Left colon (tissue), 2 donors: ENCODE measurements around the gene SCP2. TPM values are rescaled to one million over a fixed set of nuclear protein-coding genes. Genes with fewer than 3 reads are reported as not detected.
"Not testable (repeated sequence)": the region's sequence is repeated elsewhere in the genome, so short reads cannot be mapped to it uniquely, and the experiment has no call there.

Experiments
- ATAC-seq: fragments of 200-7000 bp; cut with Tn5 transposase; one replicate; pipeline ENCODE4 v1.9.1; 2020; ENCODE audit warnings: mild to moderate bottlenecking, moderate library complexity
- DNase-seq, 2 donors: peaks; one replicate each; pipeline ENCODE4 v3.0.0-alpha.2; 2020
- intact Hi-C, 2 donors: fragments of 100-400 bp; cut with DNase I in 1 of 2; cut with micrococcal nuclease in 1 of 2; formaldehyde crosslinking; loops; one replicate each; pipeline versions ENCODE4 v1.11.2 to v1.14.0; 2022; cut with DNase I, micrococcal nuclease
- total RNA-seq, 2 donors: library from RNA; stranded (reverse); fragmentation: NEBNext Ultra II Directional; extraction: Animal tissue kit (Norgen Biotek cat#: 25700); gene quantifications; one replicate each; pipeline ENCODE4 v1.2.1, GENCODE V29; 2021
- donor health status: DM: no; HTN: no; CAD: no.
- donor health status: DM: yes; HTN: yes; CAD: no.

The SCP2 gene
- total RNA-seq, 2 donors from 2014 or later = 303 to 312 TPM

DNA sequence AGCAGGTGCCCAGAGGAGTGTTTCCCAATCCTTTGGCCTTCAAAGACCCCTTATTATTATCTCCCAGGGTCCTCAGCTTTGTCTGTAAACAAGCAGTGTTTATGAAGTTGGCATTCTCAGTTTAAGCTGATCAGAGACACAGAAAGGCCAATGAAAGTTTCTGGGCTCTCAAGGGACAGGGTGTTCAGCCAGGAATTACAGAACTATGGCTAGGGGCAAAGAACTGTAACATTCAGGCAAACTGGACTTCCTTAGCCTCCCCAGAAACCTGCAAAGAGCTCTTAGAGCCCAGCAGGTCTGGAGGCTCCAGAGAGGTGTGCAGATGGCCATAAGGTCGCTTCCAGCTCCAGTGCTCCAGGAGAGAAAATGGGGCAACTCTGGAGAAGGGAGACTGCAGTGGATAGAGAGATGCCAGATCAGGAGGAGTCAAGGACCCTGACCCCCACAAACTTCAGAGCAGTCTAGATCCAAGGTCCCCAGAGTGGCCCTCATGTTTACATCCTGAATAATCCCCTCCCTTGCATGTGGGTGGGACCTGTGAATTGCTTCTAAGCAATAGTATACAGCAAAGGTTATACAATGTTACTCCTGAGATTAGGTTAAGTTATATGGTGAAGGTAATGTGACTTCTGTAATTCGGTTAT lies 11.7 kb upstream of the SCP2 start:
- DNase-seq (no peak), ATAC-seq (no peak)
- intact Hi-C loops = no loop called here

DNA sequence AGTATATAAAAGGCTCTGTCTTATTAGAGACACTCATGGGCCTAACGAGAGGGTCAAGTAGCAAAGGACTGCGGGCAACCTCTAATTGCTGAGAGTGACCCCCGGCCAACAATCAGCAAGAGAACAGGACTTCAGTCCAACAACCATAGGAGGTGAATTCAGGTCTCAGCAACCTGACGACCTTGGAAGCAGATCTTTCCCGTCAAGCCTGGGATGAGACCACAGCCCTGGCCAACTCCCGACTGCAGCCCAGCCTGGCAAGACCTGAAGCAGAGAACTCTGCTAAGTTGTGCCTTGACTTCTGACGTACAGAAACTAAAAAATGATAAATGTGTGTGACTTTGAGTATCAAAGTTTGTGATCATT lies 11.2 kb upstream of the SCP2 start:
- DNase-seq (no peak), ATAC-seq (no peak)
- intact Hi-C loops = no loop called here

DNA sequence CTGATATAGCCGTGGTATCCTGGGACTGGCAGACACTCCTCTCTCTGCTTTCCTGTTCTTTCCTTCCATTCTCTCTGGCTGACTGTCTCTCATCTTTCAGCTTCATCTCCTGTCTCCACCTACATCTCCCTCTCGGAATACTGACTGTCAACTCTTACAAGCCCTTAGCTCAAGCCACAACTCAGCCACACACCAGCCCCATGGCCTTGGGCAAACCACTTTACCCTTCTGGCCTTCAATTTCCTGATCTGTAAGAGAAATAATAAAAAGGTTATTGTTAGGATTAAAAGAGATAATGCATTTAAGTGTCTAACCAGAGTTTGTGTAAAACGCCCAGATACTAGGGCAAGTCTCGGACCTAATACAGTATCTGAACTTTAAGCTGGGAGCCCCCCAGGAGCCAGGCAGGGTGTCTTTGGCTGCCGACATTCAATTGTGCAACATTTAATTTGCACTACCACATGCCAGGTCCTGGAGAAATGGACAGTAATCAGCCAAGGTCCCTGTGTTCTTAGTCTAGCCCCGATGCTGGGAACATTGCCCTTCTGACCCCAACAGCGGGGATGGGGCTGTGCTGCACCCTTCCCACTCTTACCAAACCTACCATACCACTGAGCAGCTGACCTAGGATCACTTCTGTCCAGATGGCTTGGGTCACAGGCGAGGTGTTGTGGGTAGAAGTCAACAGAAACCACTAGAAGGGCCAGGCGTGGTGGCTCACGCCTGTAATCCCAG lies 10.7 kb upstream of the SCP2 start:
- intact Hi-C loops = no loop called here
- no peak for DNase-seq
- ATAC-seq = no peak

DNA sequence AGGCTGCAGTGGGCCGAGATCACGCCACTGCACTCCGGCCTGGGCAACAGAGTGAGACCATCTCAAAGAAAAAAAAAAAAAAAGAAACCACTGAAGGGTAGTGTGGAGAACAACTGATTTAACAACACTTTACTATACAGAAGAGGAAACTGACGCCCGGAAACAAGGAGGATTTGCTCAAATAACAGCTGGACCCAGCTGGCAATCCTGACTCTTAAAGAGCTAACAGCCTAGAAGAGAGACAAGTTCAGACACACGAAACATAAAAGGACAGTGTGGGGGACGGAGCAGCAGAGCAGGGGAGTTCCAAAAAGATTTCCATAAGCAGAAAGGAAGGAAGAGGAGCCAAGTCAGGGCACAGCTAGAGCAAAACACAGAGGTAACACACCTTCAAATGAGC lies 9.9 kb upstream of the SCP2 start:
- intact Hi-C loops = no loop called here
- ATAC-seq = no peak
- DNase-seq = no peak

DNA sequence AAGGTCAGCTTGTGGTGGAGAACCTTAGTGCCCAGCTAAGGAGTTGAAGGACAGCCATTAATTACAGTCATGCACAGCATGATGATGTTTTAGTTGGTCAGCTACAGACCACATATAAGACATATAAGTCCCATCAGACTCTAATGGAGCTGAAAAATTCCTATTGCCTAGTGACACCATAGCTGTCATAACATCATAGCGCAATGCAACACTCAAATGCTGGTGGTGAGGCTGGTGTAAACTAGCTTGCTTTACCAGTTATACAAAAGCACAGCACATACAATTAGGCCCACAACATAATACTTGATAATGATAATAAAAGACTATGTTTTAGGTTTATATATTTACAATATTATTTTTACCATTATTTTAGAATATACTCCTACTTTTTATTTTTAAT lies 9.5 kb upstream of the SCP2 start:
- no peak for ATAC-seq
- intact Hi-C loops = no loop called here
- DNase-seq = no peak

DNA sequence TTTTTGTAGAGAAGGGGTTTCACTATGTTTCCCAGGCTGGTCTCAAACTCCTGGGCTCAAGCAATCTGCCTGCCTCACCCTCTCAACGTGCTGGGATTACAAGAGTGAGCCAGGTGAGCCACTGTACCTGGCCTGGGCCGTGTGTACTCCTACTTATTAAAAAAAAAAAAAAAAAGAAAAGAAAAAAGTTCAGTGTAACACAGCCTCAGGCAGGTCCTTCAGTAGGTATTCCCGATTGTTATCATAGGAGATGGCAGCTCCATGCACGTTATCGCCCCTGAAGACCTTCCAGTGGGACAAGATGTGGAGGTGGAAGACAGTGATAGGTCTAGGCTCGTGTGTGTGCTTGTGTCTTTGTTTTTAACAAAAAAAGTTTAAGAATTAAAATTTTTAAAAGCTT lies 8.9 kb upstream of the SCP2 start:
- DNase-seq = no peak
- intact Hi-C loops = no loop called here
- no peak for ATAC-seq

DNA sequence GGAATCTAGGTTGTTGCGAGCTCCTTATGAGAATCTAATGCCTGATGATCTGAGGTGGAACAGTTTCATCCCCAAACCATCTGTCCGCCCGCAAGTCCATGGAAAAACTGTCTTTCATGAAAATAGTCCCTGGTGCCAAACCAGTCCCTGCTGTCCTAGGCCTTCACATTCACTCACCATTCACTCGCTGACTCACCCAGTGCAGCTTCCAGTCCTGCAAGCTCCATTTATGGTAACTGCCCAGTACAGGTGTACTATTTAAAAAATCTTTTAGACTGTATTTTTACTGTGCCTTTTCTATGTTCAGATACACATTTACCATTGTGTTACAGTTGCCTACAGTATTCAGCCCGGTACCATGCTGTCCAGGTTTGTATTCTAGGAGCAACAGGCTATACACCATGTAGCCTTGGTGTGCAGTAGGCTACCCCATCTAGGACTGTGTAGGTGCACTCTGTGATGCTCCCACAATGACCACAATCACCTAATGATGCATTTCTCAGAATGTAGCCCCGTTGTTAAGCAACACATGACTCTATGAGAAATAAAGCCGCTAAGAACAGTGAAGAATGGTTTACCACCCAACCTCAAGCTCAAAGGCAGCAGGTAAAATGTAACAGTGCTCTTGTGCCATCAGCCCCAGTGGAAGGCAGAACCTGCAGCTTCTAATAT lies 7.9 kb upstream of the SCP2 start:
- DNase-seq (no peak), ATAC-seq (no peak)
- intact Hi-C loops = no loop called here

DNA sequence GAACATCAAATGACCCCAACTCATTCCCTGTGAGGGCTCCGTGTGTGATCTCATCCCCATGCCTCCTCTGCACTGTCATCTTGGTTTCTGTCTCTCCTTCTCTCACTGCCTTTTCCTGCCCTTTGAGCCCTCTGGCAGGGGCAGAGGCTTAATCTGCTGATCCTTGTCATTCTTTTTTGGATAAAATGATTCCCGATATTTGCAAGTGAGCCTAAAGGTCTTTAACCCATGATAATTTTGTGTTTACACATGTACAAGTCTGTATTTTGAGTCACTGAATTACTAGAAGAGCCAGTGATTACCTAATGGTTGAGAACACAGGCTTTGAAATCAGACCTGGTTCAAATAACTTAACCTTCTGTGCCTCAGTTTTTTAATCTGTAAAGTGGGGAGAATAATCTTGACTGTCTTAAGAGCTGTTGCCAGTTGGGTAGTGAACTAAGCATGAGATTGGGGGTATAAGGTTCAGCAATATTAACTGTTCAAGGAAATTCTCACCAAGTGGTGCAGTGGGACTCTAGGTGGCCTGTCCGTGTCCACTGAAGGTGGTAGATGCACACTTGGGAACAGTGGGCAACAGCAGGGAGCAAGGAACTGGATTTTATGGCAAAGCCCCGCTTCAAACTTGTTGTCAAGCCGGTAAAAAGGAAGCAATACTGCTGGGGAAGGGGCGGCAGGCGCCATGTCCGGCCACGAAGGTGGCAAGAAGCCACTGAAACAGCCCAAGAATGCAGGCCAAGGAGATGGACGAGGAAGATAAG lies 7.2 kb upstream of the SCP2 start:
- ATAC-seq = no peak
- DNase-seq = no peak
- intact Hi-C loops = no loop called here

DNA sequence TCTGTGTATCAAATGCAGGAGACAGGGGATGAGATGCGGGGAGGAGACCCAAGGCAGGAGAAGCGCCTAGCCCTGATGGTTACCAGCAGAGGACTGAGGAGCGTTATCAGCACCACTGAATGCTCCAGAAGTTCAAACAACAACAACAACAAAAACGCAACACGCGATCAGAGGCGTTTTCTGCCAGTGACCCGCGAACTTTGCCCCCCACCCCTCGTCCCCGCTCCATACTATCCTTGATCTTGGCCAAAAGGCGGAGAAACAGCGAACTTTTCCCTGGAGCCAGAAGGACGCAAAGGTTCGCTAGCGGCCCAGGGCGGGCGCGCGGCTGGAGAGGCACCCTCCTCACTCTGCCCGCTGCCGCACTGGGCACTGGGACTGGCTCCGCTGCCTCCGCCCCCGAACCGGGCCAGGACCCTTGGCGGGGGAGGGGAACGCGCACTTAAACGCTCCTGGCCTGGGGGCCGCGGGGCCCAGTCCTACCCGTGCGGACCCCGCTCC lies 6.2 kb upstream of the SCP2 start:
- DNase-seq (peak in 1 of 2 donors; percentile 54), ATAC-seq (peak; percentile 76)
- intact Hi-C loops = no loop called here

DNA sequence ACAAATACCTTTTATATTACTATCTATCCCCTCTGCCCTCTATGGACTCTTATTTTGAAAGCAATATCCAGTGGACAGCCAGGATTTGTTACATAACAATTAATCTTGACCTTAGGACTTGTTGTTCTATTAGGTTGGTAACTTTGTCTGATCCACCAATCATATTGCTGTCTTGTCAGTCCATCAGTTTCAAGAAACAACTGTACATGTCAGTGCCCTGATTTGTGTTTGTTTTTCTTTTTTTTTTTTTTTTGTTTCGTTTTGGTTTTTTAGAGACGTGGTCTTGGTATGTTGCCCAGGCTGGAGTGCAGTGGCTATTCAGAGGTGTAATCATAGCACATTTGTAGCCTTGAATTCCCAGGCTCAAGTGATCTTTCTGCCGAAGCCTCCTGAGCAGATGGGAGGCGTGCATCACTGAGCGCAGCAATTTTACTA lies 1.5 kb upstream of the SCP2 start:
- ATAC-seq = no peak
- DNase-seq = no peak
- intact Hi-C loops = no loop called here

DNA sequence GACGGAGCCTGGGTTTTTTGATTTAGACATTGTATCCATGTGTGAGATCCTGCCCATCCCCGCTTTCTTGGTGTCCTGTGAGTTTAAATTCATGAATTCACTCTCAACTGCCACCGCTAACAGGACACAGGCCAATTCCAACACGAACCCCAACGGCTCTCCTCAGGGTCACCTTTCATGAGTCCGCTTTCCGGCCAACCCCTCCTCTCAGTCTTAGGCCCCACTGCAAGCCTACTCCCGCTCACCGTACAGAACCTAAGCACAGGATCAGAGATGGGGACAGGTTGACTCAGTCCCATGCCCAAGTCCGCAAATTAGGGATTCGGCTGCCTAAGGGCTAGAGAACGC lies 238 bp upstream of the SCP2 start:
- no peak for DNase-seq

DNA sequence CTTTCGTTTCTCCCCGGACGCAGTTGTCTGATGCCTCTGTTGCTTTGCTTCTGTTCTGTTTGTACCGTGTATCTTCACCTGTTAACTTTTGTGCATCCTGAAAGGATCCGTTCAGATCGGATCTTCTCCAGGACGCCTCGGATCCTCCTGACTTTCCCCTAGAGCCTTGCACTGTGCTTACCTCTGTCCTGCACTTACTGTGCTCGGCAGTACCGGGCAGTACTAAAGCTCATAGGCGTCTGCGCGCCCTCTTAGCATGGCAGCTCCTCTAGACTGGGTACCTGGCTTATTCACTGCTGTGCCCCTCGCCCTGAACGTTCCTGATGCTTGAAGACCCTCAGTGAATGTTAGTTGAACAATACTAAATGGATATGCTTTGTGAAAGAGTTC lies 934 bp downstream of the SCP2 start:
- ATAC-seq (peak; percentile 55), DNase-seq (peak in 1 of 2 donors; percentile 29)
- intact Hi-C loops = no loop called here

More for the DNA sequence above, 238 bp upstream of the SCP2 start:
- ATAC-seq = peak; percentile 40
- intact Hi-C loops = no loop called here

DNA sequence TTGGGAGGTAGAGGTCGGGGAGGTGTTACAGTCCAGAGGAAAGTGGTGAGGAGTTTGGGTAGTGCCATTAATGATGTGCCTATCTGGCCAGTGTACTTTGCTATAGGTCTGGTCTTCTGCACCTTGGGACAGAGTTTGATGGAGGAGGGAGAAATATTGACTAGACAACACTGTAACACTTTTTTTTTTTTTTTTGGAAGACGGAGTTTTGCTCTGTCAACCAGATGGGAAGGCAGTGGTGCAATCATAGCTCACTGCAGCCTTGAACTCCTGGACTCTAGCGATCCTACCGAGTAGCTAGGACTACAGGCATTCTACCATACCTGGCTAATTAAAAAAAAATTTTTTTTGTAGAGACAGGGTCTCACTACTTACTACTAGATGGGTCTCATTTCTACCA lies 1.9 kb downstream of the SCP2 start:
- ATAC-seq = no peak
- intact Hi-C loops = no loop called here
- DNase-seq = no peak

DNA sequence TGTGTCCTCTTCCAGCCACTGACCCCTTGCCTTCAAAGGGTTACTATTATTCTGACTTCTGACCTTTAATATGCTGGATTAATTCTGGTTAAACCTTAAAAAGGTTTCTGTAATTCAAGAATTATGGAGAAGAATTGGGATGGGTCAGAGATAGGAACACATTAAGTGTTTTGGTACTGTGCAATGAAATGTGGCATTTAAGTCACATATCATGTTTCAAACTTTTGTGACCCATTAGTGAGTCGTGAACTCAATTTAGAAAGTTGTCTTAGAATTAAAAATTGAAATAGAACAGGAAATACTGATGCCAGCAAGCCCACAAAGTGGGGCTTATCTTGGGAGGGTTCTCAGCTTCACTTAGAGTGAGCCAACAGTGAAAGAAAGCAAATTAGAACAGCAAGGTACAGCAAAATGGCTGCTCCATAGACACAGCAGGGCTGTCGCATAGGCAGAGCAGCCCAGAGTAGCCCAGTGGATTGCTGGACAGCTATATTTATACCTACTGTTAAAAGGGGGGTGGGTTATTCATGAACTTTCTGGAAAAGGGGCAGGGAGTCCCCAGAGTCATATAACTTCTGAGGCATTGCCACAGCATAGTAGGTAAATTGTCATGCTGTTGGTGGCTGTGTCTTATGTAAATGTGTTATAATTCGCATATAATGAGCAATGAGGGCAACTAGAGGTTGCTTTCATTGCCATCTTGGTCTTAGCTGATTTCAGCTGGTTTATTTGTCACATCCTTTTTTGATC lies 10.5 kb downstream of the SCP2 start:
- intact Hi-C loops = loop anchor here in 1 of 2 donors (10.0 kb wide), 1 partner anchor 247 kb away; no protein-coding TSS in a partner anchor
- DNase-seq (no peak), ATAC-seq (no peak)

DNA sequence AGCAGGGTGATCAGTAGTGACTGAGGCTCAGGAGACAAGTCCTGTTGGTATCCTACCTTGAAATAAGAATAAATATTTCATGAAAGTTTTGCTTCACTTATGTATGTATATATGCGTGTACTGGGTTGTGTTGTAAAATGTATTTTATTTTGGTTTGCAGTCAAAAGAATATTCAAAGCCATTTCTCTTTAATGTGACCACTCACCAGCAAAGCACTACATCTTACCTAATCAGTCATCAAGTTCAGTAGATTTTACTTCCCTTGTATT lies 11.0 kb downstream of the SCP2 start:
- ATAC-seq (no peak), DNase-seq (no peak)
- intact Hi-C loops = loop anchor here in 1 of 2 donors (10.0 kb wide), 1 partner anchor 247 kb away; no protein-coding TSS in a partner anchor

DNA sequence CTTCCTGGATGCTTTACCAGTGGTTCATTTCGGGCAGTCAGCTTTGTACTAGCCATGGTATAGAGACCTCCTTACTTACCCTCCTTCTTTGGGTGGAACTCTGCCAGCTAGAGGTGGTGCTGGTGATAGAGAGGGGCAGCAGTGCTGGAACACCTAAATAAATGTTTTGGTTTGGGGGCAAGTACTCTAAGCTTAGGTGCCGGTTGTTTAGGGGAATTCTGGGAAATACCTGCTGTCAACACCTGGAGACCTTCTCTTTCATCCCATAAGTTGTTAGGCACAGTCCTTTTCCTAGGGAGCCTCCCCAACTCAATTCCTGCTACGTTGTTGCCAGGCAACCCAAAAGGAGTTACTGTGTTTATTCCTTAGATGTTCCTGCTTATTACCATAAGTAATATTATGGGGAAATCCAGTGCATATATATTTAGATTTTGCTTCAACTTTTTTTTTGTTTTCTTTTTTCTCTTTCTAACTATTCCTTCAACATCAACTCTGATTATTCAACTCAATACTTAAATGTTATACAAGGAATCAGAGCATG lies 16.9 kb downstream of the SCP2 start:
- DNase-seq (no peak), ATAC-seq (no peak)
- intact Hi-C loops = no loop called here

DNA sequence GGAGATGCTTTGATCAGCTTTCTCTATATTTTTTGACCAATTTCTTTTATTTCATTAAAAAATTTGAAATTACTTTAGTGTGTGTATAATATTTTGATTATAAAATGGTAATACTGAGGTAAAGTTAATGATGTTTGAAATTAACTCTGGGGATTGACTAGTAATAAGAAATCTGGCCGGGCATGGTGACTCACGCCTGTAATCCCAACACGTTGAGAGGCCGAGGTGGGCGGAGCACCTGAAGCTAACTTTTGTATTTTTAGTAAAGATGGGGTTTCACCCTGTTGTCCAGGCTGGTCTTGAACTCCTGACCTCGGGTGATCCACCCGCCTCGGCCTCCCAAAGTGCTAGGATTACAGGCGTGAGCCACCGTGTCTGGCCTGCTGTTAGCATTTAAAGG lies 17.5 kb downstream of the SCP2 start:
- ATAC-seq = no peak
- intact Hi-C loops = no loop called here
- DNase-seq = no peak

DNA sequence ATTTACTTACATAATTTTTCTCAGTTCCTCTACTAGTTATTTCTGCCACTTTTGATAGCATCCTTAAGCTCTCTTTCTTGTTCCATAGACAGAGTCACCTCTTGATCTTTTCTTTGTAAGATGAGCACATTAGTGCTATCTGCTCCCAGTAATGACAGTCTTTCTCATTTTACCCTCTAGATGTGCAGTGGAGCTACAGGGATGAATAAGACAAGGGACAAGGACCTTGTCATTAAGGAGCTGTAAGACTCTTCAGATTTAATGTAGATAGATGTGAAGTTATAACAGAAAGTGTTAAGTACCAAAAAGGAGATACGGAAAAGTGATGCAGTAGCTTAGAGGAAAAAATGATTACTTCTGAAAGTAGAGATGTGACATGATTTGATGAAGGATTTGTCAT lies 20.4 kb downstream of the SCP2 start:
- DNase-seq (no peak), ATAC-seq (no peak)
- intact Hi-C loops = no loop called here

DNA sequence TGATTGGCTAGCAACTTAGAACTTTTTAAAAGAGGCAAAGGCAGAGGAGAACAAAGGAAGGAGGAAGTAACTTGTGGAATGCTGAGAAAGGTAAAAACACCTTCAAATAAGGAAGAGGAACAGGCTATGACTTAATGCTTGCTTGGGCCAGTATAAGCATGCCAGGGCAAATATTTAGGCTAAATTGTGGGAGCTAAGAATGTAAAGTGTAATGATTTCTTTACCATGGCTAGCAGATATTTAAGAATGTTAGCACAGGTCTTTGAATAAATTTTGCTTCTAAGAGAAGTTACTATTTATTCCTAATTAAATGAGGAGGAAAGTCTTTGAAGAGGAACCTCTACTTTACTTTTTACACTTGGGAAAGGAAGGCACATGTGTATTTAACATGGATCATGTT lies 22.5 kb downstream of the SCP2 start:
- DNase-seq, ATAC-seq, intact Hi-C loops: not testable (repeated sequence)
